Left lung (tissue), 10 donors: ENCODE data around the gene TLX3. TPM values are rescaled to one million over a fixed set of nuclear protein-coding genes. Genes with fewer than 3 reads are reported as not detected.

Experiments
- ATAC-seq: fragments of 200-7000 bp; cut with Tn5 transposase; one replicate; pipeline ENCODE4 v1.9.1; 2020; ENCODE audit warnings: moderate library complexity
- DNase-seq, 4 donors: peaks; one replicate each; pipeline ENCODE4 v3.0.0-alpha.2; 2013 to 2020
- H3K27ac ChIP-seq, 2 donors: fragments of 200-600 bp; sonication (generic) in 1 of 2; one replicate each; pipeline versions ENCODE4 v1.5.0 to v1.8.0; 2020 to 2021
- H3K27me3 ChIP-seq, 2 donors: fragments of 200-600 bp; sonication (generic) in 1 of 2; one replicate each; pipeline versions ENCODE4 v1.5.0 to v1.8.0; 2020 to 2021
- H3K36me3 ChIP-seq, 2 donors: fragments of 200-600 bp; sonication (generic) in 1 of 2; one replicate each; pipeline versions ENCODE4 v1.5.0 to v1.8.0; 2020 to 2021
- H3K4me1 ChIP-seq, 2 donors: fragments of 200-600 bp; one replicate each; pipeline ENCODE4 v1.8.0; 2021
- H3K4me3 ChIP-seq, 2 donors: fragments of 200-600 bp; sonication (generic) in 1 of 2; one replicate each; pipeline versions ENCODE4 v1.5.0 to v1.8.0; 2020 to 2021; ENCODE audit warnings: mild to moderate bottlenecking in 1 of 2
- H3K9me3 ChIP-seq, 2 donors: fragments of 200-600 bp; sonication (generic) in 1 of 2; one replicate each; pipeline versions ENCODE4 v1.5.0 to v1.8.0; 2020 to 2021
- CTCF ChIP-seq, 2 donors: fragments of 200-600 bp; sonication (generic) in 1 of 2; IDR thresholded peaks; one replicate each; pipeline versions ENCODE4 v1.5.0 to v1.8.0; 2021; ENCODE audit warnings: antibody characterized with exemption in 2 of 2
- intact Hi-C, 2 donors: fragments of 100-400 bp; cut with DNase I; formaldehyde crosslinking; loops; one replicate each; pipeline versions ENCODE4 v1.11.2 to v1.14.2; 2022
- polyA plus RNA-seq, 6 donors: library from polyadenylated mRNA; unstranded; fragments of 120-200 nt; gene quantifications; one replicate each; pipeline ENCODE4 v1.2.1, GENCODE V29; 2013; ENCODE audit not compliant: insufficient read length in 6 of 6
- total RNA-seq, 2 donors: library from RNA; stranded (reverse); fragmentation: NEBNext Ultra II Directional; extraction: Animal tissue kit (Norgen Biotek cat#: 25700); gene quantifications; one replicate each; pipeline ENCODE4 v1.2.1, GENCODE V29; 2021
- donor health status: DM: no; HTN: yes; CAD: no.
- donor health status: DM: no; HTN: no; CAD: no.

Gene TLX3
- total and polyA plus RNA-seq, 8 donors = not detected

- no peak for TF ChIP-seq CTCF (IDR thresholded peaks at IDR 0.05)
- intact Hi-C loops = no loop called here
- ATAC-seq = no peak
Observed at GRCh38 chr5:171310212-171310818, 1.3 kb downstream of the TLX3 start.

DNA sequence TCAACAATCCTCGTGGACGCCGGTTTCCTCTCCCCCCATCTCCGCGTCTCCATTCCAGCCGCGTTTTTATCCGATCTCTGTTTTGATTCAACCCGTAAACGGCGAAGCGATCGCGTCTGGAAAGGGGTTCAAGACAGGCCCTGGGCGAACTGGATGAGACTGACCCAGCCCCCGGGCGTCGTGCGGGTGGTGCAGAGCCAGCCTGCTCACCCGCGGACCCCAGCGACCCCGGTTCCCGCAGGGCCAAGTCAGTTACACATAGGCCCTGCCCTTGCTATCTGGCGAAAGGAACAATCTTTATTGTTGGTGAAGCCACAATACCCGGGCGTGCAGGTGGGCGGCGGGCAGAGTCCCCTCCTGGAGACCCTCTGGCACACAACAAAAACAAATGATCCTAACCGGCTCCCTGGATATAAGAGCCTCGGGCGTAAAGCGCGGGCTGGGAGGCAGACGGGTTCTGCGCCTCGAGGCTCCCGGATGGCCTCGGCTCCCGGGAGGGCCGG, 1.8 kb downstream of the TLX3 start:
- Histone ChIP-seq H3K4me1 (peaks cover 18 to 59% of the 10 kb centered on the region in 2 donors), H3K27ac (no peak overlapping the region), H3K27me3 (peaks cover 97 to 100% of the 10 kb centered on the region in 2 donors), H3K36me3 (no peaks in the 10 kb centered on the region), H3K4me3 (no peak overlapping the region), H3K9me3 (no peaks in the 10 kb centered on the region)
- ATAC-seq = no peak
- DNase-seq = no peak
- TF ChIP-seq CTCF (IDR thresholded peaks at IDR 0.05) = no peak
- intact Hi-C loops = no loop called here

More at GRCh38 chr5:171310212-171310818, 1.3 kb downstream of the TLX3 start:
- Histone ChIP-seq H3K4me3 (no peak overlapping the region), H3K36me3 (no peaks in the 10 kb centered on the region), H3K27ac (no peak overlapping the region), H3K27me3 (peaks cover 96 to 100% of the 10 kb centered on the region in 2 donors), H3K4me1 (peaks cover 14 to 53% of the 10 kb centered on the region in 2 donors), H3K9me3 (no peaks in the 10 kb centered on the region)
- DNase-seq = no peak

GRCh38 chr5:171311322-171312077, 2.5 kb downstream of the TLX3 start:
- Histone ChIP-seq H3K4me3 (peak overlapping the region in 1 of 2 donors; percentile 1), H3K27ac (no peak overlapping the region), H3K4me1 (peaks cover 18 to 64% of the 10 kb centered on the region in 2 donors), H3K27me3 (peaks cover 98 to 100% of the 10 kb centered on the region in 2 donors), H3K36me3 (no peaks in the 10 kb centered on the region), H3K9me3 (no peaks in the 10 kb centered on the region)
- intact Hi-C loops = no loop called here
- no peak for TF ChIP-seq CTCF (IDR thresholded peaks at IDR 0.05)
- ATAC-seq (peak; percentile 39), DNase-seq (peak in 1 of 4 donors; percentile 66)

DNA sequence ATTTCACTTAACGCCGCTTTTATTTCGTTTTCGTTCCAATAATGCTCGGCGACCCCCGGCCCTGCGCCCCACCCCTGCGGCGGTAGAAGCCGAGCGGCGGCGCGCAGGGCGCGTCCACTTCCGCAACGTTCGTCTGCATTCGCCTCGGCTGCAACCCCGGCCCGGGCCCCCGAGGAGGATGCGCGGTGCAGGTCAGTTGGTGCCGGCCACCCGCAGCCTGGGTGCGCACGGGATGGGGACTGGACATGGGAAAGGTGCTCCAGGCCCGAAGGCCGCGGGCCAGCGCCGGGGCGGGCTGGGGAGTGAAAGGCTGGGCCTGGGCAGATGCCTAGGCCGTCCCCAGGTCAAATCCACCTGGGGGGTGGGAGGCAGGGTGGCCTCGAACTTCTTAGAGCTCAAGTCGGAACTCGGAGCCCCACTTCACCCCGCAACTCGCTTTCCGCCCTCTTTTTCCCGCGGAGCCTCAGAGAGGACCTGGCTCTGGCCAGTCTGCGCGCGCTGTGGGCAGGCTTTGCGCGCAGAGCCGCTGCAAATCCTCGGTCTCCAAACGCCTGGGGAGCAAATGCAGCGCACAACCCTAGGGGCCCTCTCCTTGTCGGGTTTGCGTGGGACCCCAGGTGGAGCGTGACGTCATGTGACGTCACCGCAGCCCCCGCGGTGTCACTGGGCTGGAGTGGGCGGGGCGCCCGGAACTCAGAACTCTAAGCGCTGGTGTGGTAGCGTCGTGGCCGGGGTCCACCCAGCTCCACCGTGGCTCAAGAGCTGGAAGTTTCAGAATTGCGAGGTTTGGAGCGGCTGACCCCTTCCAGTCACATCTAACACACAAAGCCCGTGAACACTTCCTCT, 3.3 kb downstream of the TLX3 start:
- peak overlapping the region in 1 of 2 donors; percentile 1 for H3K4me3 ChIP-seq
- H3K27ac ChIP-seq = no peak overlapping the region
- DNase-seq (peak in 1 of 4 donors; percentile 81), ATAC-seq (no peak)
- no peak for TF ChIP-seq CTCF (IDR thresholded peaks at IDR 0.05)
- no peaks in the 10 kb centered on the region for H3K36me3 ChIP-seq
- intact Hi-C loops = no loop called here
- H3K4me1 ChIP-seq = peaks cover 18 to 64% of the 10 kb centered on the region in 2 donors
- peaks cover 98 to 100% of the 10 kb centered on the region in 2 donors for H3K27me3 ChIP-seq
- no peaks in the 10 kb centered on the region for H3K9me3 ChIP-seq
